ENCODE data around the gene ZFYVE27.

DNA sequence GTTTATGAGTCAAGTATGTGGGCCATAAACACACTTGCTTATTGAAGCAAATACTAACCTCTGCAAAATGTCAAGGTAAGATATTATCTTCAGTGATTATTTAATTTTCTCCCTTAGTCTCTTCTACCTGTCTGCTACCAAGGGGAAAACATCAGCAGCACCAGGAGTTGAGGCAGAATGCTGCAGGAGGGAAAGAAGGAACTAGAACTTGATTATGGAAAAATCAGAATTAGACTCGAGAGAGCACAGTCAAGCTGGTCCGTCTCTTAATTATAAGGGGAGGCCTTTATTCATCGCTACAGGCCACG, 4.9 kb upstream of the ZFYVE27 start:
- TF ChIP-seq, protein P1, sequence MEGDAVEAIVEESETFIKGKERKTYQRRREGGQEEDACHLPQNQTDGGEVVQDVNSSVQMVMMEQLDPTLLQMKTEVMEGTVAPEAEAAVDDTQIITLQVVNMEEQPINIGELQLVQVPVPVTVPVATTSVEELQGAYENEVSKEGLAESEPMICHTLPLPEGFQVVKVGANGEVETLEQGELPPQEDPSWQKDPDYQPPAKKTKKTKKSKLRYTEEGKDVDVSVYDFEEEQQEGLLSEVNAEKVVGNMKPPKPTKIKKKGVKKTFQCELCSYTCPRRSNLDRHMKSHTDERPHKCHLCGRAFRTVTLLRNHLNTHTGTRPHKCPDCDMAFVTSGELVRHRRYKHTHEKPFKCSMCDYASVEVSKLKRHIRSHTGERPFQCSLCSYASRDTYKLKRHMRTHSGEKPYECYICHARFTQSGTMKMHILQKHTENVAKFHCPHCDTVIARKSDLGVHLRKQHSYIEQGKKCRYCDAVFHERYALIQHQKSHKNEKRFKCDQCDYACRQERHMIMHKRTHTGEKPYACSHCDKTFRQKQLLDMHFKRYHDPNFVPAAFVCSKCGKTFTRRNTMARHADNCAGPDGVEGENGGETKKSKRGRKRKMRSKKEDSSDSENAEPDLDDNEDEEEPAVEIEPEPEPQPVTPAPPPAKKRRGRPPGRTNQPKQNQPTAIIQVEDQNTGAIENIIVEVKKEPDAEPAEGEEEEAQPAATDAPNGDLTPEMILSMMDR (IDR thresholded peaks at IDR 0.05) = no peak
- TF ChIP-seq POLR2A (IDR thresholded peaks at IDR 0.05) = no peak

All from Peyer's patch (tissue), 4 donors.